Fibroblast of lung (primary cell): ENCODE measurements around the gene BAZ1A.

Experiments
- EZH2 ChIP-seq: IDR thresholded peaks from 2 replicates; pipeline ENCODE4 v1.5.1; 2012; ENCODE audit warnings: low read length, control low read depth, mild to moderate bottlenecking; ENCODE audit errors: missing control alignments
- TF ChIP-seq, protein P1 (sequence below), 2 donors: IDR thresholded peaks in 1 of 2; conservative IDR thresholded peaks in 1 of 2; 1 replicate in 1 of 2; 2 replicates in 1 of 2; pipeline ENCODE4 v1.5.1; 2011 to 2012; ENCODE audit warnings: low read length in 2 of 2, control low read depth in 1 of 2, inconsistent platforms in 1 of 2, low read depth in 1 of 2, mild to moderate bottlenecking in 1 of 2

DNA sequence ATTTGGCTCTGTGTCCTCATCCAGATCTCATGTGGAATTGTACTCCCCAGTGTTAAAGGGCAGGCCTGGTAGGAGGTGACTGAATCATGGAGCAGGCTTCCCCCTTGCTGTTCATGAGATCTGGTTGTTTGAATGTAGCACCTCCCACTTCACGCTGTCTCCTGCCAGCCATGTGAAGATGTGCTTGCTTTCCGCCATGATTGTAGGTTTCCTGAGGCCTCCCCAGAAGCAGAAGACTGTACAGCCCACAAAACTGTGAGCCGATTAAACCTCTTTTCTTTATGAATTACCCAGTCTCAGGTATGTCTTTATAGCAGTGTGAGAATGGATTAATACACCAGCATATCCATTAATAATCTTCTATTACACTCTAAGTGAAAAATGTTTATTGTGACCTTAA lies 70.2 kb downstream of the BAZ1A start:
- TF ChIP-seq, protein P1, sequence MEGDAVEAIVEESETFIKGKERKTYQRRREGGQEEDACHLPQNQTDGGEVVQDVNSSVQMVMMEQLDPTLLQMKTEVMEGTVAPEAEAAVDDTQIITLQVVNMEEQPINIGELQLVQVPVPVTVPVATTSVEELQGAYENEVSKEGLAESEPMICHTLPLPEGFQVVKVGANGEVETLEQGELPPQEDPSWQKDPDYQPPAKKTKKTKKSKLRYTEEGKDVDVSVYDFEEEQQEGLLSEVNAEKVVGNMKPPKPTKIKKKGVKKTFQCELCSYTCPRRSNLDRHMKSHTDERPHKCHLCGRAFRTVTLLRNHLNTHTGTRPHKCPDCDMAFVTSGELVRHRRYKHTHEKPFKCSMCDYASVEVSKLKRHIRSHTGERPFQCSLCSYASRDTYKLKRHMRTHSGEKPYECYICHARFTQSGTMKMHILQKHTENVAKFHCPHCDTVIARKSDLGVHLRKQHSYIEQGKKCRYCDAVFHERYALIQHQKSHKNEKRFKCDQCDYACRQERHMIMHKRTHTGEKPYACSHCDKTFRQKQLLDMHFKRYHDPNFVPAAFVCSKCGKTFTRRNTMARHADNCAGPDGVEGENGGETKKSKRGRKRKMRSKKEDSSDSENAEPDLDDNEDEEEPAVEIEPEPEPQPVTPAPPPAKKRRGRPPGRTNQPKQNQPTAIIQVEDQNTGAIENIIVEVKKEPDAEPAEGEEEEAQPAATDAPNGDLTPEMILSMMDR (conservative IDR thresholded peaks at IDR 0.05 in 1 of 2, IDR thresholded peaks at IDR 0.05 in 1 of 2; ENCODE audit: low read depth in 1 of 2, low read length in 2 of 2): no peak
- no peak for TF ChIP-seq EZH2
